Epidermal melanocyte (primary cell): ENCODE results near the gene MOCS1.
"Not testable (repeated sequence)": the region's sequence is repeated elsewhere in the genome, so short reads cannot be mapped to it uniquely, and the experiment has no call there.

Source experiments
- DNase-seq: peaks from one replicate; pipeline ENCODE4 v3.0.0; 2011; ENCODE audit warnings: low spot score; ENCODE audit not compliant: insufficient read length

The MOCS1 gene

GRCh38 chr6:39934131-39934757 lies at the start of gene MOCS1:
Gene MOCS1 (minus strand): TSS chr6:39934462. CDS start chr6:39934417, 45 bp downstream.
- DNase-seq = peak; percentile 92

- DNase-seq = no peak
Measured at GRCh38 chr6:39984051-39984450, 49.8 kb upstream of the MOCS1 start.

GRCh38 chr6:39983193-39983592 lies 48.9 kb upstream of the MOCS1 start:
- no peak for DNase-seq

- DNase-seq = no peak
Measured at GRCh38 chr6:39982720-39983119, 48.5 kb upstream of the MOCS1 start.

GRCh38 chr6:39980839-39981580 lies 46.7 kb upstream of the MOCS1 start:
- peak; percentile 38 for DNase-seq

- no peak for DNase-seq
Measured at GRCh38 chr6:39979461-39980328, 45.4 kb upstream of the MOCS1 start.

GRCh38 chr6:39978240-39978639 lies 44.0 kb upstream of the MOCS1 start:
- DNase-seq = no peak

- DNase-seq = no peak
Measured at GRCh38 chr6:39973661-39974060, 39.4 kb upstream of the MOCS1 start.

- DNase-seq = not testable (repeated sequence)
Measured at GRCh38 chr6:39972717-39973116, 38.5 kb upstream of the MOCS1 start.

GRCh38 chr6:39971131-39971530 lies 36.9 kb upstream of the MOCS1 start:
- DNase-seq = not testable (repeated sequence)

- DNase-seq = no peak
Measured at GRCh38 chr6:39965751-39966150, 31.5 kb upstream of the MOCS1 start.

- DNase-seq = no peak
Measured at GRCh38 chr6:39964530-39964929, 30.3 kb upstream of the MOCS1 start.

GRCh38 chr6:39964094-39964493 lies 29.8 kb upstream of the MOCS1 start:
- DNase-seq = no peak

GRCh38 chr6:39962831-39963230 lies 28.6 kb upstream of the MOCS1 start:
- no peak for DNase-seq

- DNase-seq = no peak
Measured at GRCh38 chr6:39961178-39961577, 26.9 kb upstream of the MOCS1 start.

- DNase-seq = no peak
Measured at GRCh38 chr6:39958947-39959346, 24.7 kb upstream of the MOCS1 start.

- no peak for DNase-seq
Measured at GRCh38 chr6:39956936-39957335, 22.7 kb upstream of the MOCS1 start.

- no peak for DNase-seq
Measured at GRCh38 chr6:39953076-39953618, 18.9 kb upstream of the MOCS1 start.

- DNase-seq = no peak
Measured at GRCh38 chr6:39952167-39952566, 17.9 kb upstream of the MOCS1 start.

- no peak for DNase-seq
Measured at GRCh38 chr6:39951716-39952115, 17.5 kb upstream of the MOCS1 start.

- DNase-seq = no peak
Measured at GRCh38 chr6:39951191-39951590, 16.9 kb upstream of the MOCS1 start.
